ENCODE data around the gene SP7.

DNA sequence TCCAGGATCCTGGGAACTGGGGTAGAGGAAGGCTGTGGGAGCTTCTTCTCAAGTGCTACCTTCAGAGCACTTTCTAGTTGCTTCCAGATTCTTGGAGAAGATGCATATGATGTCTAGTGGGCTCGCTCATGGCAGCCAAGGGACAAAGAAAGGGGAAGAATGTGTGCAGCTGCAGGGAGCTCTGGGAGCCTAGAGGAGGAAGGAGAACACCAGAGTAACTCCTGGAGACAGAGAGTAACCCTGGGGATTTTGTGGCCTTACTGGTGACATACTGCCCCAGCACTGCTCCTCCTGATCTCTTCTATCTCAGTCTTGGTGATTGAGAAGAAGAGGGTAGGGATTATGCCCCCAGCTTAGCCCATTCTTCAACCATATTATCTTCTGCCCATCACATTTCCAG lies 10.3 kb upstream of the SP7 start:
- no peak for TF ChIP-seq POLR2A (IDR thresholded peaks at IDR 0.05)
- TF ChIP-seq, protein P1, sequence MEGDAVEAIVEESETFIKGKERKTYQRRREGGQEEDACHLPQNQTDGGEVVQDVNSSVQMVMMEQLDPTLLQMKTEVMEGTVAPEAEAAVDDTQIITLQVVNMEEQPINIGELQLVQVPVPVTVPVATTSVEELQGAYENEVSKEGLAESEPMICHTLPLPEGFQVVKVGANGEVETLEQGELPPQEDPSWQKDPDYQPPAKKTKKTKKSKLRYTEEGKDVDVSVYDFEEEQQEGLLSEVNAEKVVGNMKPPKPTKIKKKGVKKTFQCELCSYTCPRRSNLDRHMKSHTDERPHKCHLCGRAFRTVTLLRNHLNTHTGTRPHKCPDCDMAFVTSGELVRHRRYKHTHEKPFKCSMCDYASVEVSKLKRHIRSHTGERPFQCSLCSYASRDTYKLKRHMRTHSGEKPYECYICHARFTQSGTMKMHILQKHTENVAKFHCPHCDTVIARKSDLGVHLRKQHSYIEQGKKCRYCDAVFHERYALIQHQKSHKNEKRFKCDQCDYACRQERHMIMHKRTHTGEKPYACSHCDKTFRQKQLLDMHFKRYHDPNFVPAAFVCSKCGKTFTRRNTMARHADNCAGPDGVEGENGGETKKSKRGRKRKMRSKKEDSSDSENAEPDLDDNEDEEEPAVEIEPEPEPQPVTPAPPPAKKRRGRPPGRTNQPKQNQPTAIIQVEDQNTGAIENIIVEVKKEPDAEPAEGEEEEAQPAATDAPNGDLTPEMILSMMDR (IDR thresholded peaks at IDR 0.05): no peak
